Measurements from ENCODE around the gene LRRC1.

DNA sequence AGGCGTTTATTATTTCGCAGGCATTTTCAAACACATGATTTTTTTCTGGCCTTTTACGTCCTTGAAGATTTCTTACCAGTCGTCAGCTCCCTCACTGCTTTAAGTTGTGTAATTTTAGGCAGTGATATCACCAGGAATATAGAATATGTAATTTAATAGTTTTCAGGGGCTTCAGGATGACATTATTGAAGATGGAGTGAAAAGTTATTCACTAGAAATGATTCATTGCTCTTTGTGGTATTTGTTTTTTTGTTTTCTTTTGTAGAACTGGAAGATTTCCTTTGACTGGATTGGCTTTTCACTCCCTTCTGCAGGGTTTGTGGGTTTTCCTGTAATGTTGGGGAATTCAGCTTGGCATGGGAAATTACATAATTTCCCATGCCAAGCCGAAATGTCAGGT, 2.0 kb downstream of the LRRC1 start:
- TF ChIP-seq, protein P1, sequence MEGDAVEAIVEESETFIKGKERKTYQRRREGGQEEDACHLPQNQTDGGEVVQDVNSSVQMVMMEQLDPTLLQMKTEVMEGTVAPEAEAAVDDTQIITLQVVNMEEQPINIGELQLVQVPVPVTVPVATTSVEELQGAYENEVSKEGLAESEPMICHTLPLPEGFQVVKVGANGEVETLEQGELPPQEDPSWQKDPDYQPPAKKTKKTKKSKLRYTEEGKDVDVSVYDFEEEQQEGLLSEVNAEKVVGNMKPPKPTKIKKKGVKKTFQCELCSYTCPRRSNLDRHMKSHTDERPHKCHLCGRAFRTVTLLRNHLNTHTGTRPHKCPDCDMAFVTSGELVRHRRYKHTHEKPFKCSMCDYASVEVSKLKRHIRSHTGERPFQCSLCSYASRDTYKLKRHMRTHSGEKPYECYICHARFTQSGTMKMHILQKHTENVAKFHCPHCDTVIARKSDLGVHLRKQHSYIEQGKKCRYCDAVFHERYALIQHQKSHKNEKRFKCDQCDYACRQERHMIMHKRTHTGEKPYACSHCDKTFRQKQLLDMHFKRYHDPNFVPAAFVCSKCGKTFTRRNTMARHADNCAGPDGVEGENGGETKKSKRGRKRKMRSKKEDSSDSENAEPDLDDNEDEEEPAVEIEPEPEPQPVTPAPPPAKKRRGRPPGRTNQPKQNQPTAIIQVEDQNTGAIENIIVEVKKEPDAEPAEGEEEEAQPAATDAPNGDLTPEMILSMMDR (conservative IDR thresholded peaks at IDR 0.05 in 1 of 2, IDR thresholded peaks at IDR 0.05 in 1 of 2; ENCODE audit: low read depth in 1 of 2, low read length in 2 of 2), result no peak
- no peak for TF ChIP-seq EZH2 (IDR thresholded peaks at IDR 0.05; ENCODE audit: low read length, missing control alignments)

All from fibroblast of lung (primary cell).